MM.1S (cell line): ENCODE results near the gene FDX2.

ENCODE experiments used
- EZH2 ChIP-seq: fragments of 300-600 bp; sonication (generic); optimal IDR thresholded peaks from 2 replicates; pipeline ENCODE3; 2017; ENCODE audit warnings: low read depth, mild to moderate bottlenecking, antibody characterized with exemption, low read length, mixed read lengths
- EZH2phosphoT487 ChIP-seq: fragments of 300-600 bp; sonication (generic); IDR thresholded peaks from 2 replicates; pipeline ENCODE4 v1.6.1; 2018; ENCODE audit warnings: antibody characterized with exemption, low read length
- TF ChIP-seq, protein P1 (sequence below): fragments of 300-600 bp; sonication (generic); IDR thresholded peaks from 2 replicates; pipeline ENCODE4 v1.5.1; 2016; ENCODE audit warnings: antibody characterized with exemption, low read length, mixed read lengths

GRCh38 chr19:10363789-10364281 is 48.0 kb upstream of the FDX2 start:
- TF ChIP-seq, protein P1, sequence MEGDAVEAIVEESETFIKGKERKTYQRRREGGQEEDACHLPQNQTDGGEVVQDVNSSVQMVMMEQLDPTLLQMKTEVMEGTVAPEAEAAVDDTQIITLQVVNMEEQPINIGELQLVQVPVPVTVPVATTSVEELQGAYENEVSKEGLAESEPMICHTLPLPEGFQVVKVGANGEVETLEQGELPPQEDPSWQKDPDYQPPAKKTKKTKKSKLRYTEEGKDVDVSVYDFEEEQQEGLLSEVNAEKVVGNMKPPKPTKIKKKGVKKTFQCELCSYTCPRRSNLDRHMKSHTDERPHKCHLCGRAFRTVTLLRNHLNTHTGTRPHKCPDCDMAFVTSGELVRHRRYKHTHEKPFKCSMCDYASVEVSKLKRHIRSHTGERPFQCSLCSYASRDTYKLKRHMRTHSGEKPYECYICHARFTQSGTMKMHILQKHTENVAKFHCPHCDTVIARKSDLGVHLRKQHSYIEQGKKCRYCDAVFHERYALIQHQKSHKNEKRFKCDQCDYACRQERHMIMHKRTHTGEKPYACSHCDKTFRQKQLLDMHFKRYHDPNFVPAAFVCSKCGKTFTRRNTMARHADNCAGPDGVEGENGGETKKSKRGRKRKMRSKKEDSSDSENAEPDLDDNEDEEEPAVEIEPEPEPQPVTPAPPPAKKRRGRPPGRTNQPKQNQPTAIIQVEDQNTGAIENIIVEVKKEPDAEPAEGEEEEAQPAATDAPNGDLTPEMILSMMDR = no peak
- TF ChIP-seq EZH2 = no peak
- no peak for TF ChIP-seq EZH2phosphoT487
